ENCODE results near the gene COPZ2. TPM values are rescaled to one million over a fixed set of nuclear protein-coding genes. Genes with fewer than 3 reads are reported as not detected.

COPZ2 gene
- total RNA-seq, 2 donors from 2014 or later = 18.1 to 18.5 TPM

DNA sequence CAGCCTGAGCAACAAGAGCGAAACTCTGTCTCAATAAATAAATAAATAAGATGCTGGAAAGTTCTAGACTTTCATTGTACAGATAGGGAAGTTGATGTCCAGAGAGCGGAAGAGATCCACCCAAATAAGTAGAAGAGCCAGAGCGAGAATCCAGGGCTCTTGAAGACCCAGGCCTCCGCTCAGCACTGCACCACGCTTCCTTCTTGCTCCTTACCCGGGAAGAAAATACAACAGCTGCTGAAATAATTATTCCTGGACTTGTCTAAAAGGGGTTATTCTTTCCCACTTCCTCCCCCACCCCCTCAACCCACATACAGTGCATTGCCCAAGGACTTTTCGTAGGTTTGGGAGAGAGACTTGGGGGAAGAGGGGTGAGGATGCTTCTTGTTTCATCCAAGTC is 40.0 kb downstream of the COPZ2 start:
- Histone ChIP-seq H3K27ac (no peak overlapping the region), H3K36me3 (no peaks in the 10 kb centered on the region)
- TF ChIP-seq, protein P1, sequence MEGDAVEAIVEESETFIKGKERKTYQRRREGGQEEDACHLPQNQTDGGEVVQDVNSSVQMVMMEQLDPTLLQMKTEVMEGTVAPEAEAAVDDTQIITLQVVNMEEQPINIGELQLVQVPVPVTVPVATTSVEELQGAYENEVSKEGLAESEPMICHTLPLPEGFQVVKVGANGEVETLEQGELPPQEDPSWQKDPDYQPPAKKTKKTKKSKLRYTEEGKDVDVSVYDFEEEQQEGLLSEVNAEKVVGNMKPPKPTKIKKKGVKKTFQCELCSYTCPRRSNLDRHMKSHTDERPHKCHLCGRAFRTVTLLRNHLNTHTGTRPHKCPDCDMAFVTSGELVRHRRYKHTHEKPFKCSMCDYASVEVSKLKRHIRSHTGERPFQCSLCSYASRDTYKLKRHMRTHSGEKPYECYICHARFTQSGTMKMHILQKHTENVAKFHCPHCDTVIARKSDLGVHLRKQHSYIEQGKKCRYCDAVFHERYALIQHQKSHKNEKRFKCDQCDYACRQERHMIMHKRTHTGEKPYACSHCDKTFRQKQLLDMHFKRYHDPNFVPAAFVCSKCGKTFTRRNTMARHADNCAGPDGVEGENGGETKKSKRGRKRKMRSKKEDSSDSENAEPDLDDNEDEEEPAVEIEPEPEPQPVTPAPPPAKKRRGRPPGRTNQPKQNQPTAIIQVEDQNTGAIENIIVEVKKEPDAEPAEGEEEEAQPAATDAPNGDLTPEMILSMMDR (IDR thresholded peaks at IDR 0.05) = no peak
- no peak for TF ChIP-seq POLR2AphosphoS5 (IDR thresholded peaks at IDR 0.05)
- TF ChIP-seq POLR2A (IDR thresholded peaks at IDR 0.05) = no peak

DNA sequence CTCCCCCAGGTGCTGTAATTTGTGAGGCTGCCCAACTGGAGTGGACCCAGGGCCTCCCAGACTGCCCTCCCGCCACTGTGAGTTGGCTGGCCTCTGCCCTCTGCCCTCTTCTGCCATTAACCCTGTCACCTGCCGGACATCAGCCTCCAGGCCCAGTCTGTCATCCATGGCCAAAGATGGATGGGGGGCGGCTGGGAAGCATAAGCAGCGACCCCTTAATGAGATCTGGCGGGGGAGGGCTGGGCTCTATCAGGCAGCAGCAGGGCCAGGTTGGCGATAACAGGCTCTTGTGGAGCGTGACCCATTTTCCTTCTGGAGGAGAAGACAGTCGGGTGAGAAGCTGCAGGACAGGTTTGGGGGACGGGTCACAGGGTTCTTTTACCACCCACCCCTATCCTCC is 41.4 kb downstream of the COPZ2 start:
- Histone ChIP-seq H3K4me1 (replicated peaks) (no peaks in the 10 kb centered on the region), H3K27me3 (replicated peaks; ENCODE audit: insufficient read depth) (no peaks in the 10 kb centered on the region), H3K4me3 (no peak overlapping the region), H3K27ac (no peak overlapping the region), H3K36me3 (no peaks in the 10 kb centered on the region), H3K9me3 (no peaks in the 10 kb centered on the region)
- 66% methylated on average over 9 of the region's 9 CpGs for WGBS
- no peak for DNase-seq (ENCODE audit: low spot score)
- no peak for TF ChIP-seq POLR2AphosphoS5 (IDR thresholded peaks at IDR 0.05)
- TF ChIP-seq, protein P1 (IDR thresholded peaks at IDR 0.05) = no peak
- TF ChIP-seq POLR2A (IDR thresholded peaks at IDR 0.05) = no peak
- intact Hi-C loops (cut with DNase I) = no loop called here

More for the DNA sequence above, 40.0 kb downstream of the COPZ2 start:
- no peaks in the 10 kb centered on the region for H3K9me3 ChIP-seq
- no peak for DNase-seq (ENCODE audit: low spot score)
- intact Hi-C loops (cut with DNase I) = no loop called here
- H3K4me1 ChIP-seq (replicated peaks) = no peaks in the 10 kb centered on the region
- WGBS = 80% methylated on average over 7 of the region's 7 CpGs
- no peak overlapping the region for H3K4me3 ChIP-seq
- H3K27me3 ChIP-seq (replicated peaks; ENCODE audit: insufficient read depth) = no peaks in the 10 kb centered on the region

DNA sequence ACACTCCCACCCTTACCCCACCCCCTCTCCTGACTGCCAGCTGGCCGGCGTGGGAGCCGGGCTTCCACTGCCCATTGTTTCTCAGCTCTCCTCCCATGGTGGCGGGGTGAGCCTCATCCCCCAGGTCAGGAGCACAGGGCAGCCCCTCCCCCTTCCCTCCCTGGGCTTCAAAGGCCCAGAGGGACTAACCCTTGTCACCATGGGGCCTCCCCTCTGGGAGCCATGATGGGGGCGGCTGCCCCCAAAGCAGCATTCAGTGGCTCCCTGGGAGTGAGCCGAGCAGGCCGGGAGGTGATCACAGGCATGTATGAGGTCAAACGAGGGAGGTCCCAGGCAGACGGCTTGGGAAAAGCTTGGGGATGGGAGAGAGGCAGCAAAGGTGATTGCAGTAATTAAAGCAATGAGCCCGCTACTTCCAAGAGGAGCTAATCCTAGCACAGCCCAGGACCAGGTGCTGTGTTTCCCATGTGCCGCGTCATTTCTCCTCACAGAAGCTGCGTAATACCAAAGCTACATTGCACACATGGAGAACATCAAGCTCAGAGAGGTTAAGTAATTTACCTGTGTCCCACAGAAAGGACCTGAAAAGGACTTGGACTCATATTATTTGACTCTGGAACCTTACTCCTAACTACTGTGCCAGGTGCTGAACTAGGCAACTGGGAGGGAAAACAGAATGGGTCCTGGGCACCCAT is 42.2 kb downstream of the COPZ2 start:
- TF ChIP-seq POLR2AphosphoS5 (IDR thresholded peaks at IDR 0.05) (no peak), POLR2A (IDR thresholded peaks at IDR 0.05) (no peak)
- TF ChIP-seq, protein P1 (IDR thresholded peaks at IDR 0.05) = no peak
- no peak overlapping the region for H3K27ac ChIP-seq
- no peaks in the 10 kb centered on the region for H3K4me1 ChIP-seq (replicated peaks)
- WGBS = 82% methylated on average over 13 of the region's 13 CpGs
- no peaks in the 10 kb centered on the region for H3K36me3 ChIP-seq
- H3K27me3 ChIP-seq (replicated peaks; ENCODE audit: insufficient read depth) = no peaks in the 10 kb centered on the region
- no peaks in the 10 kb centered on the region for H3K9me3 ChIP-seq
- no peak overlapping the region for H3K4me3 ChIP-seq
- intact Hi-C loops (cut with DNase I) = no loop called here
- no peak for DNase-seq (ENCODE audit: low spot score)

DNA sequence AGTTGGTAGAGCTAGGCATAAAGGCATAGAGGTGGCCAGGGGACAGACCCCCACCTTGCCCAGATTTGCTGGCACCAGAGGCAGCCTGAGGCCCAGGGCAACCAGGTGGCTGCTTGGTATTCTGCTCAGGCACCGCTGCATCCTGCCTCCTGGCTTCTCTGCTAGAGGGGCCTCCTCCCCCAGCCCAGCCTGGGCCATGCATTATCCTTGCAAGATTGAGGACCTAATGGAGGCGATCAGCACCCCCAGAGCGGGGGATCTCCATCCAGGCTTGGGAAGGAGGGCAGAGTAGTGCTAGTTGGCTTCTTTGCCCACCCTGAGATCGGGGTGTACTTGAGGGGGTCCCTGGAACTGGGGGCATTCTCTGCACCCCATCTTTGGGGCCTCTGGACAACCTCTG is 42.9 kb downstream of the COPZ2 start:
- Histone ChIP-seq H3K27me3 (replicated peaks; ENCODE audit: insufficient read depth) (no peaks in the 10 kb centered on the region), H3K27ac (no peak overlapping the region), H3K9me3 (no peaks in the 10 kb centered on the region), H3K4me1 (replicated peaks) (no peaks in the 10 kb centered on the region), H3K4me3 (no peak overlapping the region), H3K36me3 (no peaks in the 10 kb centered on the region)
- 95% methylated on average over 4 of the region's 4 CpGs for WGBS
- TF ChIP-seq POLR2A (IDR thresholded peaks at IDR 0.05) (no peak), POLR2AphosphoS5 (IDR thresholded peaks at IDR 0.05) (no peak)
- TF ChIP-seq, protein P1 (IDR thresholded peaks at IDR 0.05) = no peak
- intact Hi-C loops (cut with DNase I) = no loop called here
- no peak for DNase-seq (ENCODE audit: low spot score)

DNA sequence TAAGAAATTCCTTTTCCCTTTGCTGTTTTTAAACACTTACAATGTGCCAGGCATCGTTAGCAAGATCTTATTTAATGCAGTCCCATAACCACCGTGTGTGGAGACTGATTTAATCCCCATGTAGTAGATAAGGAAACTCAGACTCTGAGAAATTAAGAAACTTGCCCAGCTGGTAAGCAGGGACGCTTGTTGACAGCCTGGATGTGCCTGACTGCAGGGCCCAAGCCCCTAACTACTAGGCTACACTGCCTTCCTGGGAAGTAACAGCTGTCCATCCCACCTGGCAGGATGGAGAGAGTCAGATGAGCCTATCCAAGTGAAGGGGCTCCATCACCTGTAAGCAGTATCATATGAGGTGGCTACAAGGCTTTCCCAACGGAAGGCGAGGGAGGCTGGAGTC is 43.6 kb downstream of the COPZ2 start:
- DNase-seq (ENCODE audit: low spot score) = no peak
- TF ChIP-seq POLR2A (IDR thresholded peaks at IDR 0.05) (no peak), POLR2AphosphoS5 (IDR thresholded peaks at IDR 0.05) (no peak)
- TF ChIP-seq, protein P1 (IDR thresholded peaks at IDR 0.05) = no peak
- Histone ChIP-seq H3K4me3 (no peak overlapping the region), H3K36me3 (no peaks in the 10 kb centered on the region), H3K27me3 (replicated peaks; ENCODE audit: insufficient read depth) (no peaks in the 10 kb centered on the region), H3K4me1 (replicated peaks) (no peaks in the 10 kb centered on the region), H3K9me3 (no peaks in the 10 kb centered on the region), H3K27ac (no peak overlapping the region)
- intact Hi-C loops (cut with DNase I) = no loop called here
- 88% methylated on average over 5 of the region's 5 CpGs for WGBS
